Measurements from ENCODE around the gene AFG1L.
"Not testable (repeated sequence)": the region's sequence is repeated elsewhere in the genome, so short reads cannot be mapped to it uniquely, and the experiment has no call there.

Gene AFG1L

DNA sequence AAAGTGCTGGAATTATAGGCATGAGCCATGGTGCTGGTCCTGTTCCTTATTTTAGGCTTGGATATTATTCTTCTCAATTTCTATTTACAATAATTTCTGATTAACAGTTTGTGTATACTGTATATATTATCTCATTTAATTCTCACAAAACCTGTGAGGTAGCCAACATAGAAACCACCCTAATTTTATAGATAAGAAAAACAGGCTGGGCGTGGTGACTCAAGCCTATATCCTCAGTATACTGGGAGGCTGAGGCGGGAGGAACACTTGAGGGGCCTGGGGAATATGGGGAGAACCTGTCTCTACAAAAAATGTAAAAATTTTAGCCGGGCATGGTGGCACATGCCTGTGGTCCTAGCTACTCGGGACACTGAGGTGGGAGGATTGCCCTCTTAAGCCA lies 3.8 kb upstream of the AFG1L start:
- DNase-seq: no peak

DNA sequence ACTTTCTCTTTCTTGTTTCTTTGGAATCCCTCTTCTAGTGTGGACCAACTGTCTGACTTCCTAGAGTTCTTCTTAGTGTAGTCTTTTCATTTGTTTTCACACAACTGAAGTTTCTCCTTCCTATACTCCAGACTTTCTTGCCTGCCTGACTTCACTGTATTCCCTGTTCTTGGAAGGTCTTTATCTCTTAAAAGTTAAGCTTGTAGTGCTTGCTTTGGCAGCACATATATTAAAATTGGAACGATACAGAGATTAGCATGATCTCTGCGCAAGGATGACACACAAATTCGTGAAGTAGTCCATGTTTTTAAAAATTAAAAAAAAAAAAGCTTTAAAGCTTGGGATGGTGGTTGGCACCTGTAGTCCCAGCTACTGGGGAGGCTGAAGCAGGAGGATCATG lies 2.3 kb upstream of the AFG1L start:
- DNase-seq: not testable (repeated sequence)

DNA sequence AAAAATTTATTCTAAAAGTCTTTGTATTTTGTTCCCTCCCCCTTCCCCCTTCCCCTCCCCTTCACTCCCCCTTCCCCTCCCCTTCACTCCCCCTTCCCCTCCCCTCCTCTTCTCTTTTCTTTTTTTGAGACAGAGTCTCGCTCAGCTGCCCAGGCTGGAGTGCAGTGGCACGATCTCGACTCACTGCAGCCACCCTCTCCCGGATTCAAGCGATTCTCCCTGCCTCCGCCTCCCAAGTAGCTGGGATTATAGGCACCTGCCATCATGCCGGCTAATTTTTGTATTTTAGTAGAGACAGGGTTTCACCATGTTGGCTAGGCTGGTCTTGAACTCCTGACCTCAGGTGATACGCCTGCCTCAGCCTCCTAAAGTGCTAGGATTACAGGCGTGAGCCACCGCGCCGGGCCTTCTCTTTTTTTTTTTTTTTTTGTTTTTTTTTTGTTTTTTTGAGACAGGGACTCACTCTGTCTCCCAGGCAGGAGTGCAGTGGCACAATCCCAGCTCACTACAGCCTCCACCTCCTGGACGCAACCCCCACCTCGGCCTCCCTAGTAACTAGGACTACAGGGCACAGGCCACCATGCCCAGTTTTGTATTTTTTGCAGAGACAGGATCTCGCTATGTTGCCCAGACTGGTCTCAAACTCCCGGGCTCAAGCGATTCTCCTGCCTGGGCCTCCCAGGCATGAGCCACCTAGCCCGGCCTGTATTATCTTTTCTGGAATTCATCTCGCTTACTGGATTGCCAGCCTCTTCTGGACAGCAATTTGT lies 1.1 kb upstream of the AFG1L start:
- DNase-seq: peak; percentile 5

GRCh38 chr6:108294297-108294726 lies 542 bp upstream of the AFG1L start:
- DNase-seq: no peak

DNA sequence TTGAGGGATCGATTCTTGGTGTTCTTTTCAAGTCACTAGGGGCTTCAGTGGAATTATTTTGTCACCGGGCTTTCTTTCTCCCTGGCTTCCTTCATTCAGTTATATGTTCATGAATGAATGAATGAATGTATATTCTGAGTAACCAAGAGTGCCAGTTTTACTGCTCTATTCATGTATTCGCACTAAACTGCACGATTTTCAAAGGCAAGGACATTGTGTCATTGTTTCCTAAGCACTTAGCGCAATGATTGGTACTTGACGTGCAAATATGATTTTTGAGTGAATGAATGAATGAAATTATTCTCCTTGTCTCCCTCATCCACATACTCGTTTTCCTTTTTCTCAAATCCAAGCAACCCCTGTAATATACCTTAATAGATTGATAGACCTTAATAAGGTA lies 822 bp downstream of the AFG1L start:
- DNase-seq: peak; percentile 3

DNA sequence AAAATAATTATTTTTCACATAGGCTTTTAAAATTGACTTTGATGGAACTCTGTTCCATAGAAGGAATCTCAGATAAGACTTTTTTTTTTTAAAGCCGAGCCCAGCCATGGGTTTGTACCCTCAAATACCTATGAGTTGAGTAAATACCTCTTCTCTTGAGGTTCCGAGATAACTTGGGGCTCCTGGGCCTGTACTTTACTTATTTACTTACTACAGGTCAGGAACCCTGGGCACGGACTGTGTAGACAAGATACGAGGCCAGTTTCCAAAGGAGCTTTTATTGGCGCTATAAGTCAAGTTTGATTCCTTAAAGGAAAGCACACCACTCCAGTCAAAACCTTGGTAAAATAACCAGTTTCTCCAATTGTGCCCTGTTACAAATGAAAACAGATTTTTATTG lies 7.5 kb downstream of the AFG1L start:
- no peak for DNase-seq

DNA sequence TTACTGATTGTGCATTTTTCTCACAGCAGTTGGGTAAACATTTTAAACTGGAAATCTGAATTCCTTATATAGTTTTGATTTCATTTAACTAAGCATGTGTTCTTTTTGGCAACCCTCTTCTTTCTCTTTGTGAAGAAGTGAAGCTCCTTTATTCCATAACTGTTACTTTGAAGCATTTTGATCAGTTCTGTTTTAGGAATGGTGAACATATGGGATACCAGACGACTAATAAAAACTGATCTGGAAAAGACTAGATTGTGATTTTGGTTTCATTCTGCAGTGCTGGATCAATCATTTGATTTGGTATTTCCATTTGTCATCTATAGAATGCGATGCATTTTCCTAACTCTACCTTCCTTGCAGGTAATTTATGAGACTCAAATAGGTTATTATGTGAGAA lies 9.8 kb downstream of the AFG1L start:
- DNase-seq: no peak

DNA sequence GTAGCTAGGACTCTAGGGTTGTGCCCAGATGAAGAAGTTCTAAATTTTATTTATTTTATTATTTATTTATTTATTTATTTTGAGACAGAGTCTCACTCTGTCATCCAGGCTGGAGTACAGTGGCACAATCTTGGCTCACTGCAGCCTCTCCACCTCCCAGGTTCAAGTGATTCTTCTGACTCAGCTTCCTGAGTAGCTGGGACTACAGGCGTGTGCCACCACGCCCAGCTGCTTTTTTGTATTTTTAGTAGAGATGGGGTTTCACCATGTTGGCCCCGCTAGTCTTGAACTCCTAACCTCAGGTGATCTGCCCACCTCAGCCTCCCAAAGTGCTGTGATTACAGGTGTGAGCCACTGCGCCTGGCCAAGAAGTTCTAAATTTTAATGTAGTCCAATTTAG lies 13.8 kb downstream of the AFG1L start:
- DNase-seq: not testable (repeated sequence)

GRCh38 chr6:108309844-108310243 lies 15.0 kb downstream of the AFG1L start:
- DNase-seq: no peak

DNA sequence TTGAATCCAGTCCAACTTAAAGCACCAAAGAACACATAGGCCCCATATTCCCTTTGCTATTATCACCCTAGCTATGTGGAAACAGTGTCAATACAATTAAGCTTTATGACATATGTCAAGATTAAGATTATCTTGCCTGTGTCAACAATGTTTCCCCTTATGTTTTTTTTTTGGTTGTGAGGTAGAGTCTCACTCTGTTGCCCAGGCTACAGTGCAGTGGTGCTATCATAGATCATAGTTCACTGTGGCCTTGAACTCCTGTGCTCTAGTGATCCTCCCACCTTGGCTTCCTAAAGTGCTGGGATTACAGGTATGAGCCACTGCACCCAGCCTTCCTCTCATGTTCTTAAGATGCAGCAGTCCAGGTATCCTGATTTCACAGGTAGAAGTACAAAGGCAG lies 17.8 kb downstream of the AFG1L start:
- no peak for DNase-seq

- no peak for DNase-seq
Observed at GRCh38 chr6:108321253-108321747, 26.4 kb downstream of the AFG1L start.

DNA sequence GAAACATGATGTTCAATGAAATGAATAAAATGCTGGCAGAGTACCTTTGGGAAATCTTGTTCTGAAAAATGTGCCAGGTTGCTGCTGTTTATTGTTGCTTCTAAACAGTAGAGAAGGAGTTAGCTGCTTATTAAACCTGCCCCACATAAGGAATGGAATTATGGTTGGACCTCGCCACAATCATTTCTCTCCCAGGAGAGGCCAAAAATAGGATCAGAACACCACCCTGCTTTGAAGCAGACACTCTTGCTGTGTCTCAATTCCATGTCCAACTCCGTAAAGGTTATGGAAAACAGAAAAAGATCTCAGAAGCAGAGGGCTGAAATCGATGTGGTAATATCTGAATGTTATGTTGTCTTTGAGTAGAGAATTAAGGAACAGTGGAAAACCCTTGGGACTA lies 27.9 kb downstream of the AFG1L start:
- no peak for DNase-seq

- no peak for DNase-seq
Observed at GRCh38 chr6:108323710-108324466, 29.0 kb downstream of the AFG1L start.

GRCh38 chr6:108330221-108330785 lies 35.4 kb downstream of the AFG1L start:
- not testable (repeated sequence) for DNase-seq

GRCh38 chr6:108330806-108331205 lies 36.0 kb downstream of the AFG1L start:
- no peak for DNase-seq

DNA sequence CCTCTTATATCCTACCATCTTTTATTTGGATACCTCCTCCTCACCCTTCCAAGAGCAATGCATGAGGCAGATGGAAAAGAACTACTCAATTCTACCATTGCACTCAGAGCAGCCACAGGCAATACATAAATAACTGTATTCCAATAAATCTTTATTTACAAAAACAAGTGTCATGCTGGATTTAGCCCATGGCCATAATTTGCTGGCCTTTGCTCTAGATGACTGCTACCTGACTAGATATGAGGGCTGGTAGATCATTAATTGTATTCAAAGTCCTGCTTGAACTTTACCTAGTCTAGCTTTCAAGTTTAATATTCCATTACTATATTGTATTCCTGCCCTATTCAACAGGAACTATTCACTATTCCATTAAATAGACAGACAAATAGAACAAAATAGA lies 37.1 kb downstream of the AFG1L start:
- no peak for DNase-seq

DNA sequence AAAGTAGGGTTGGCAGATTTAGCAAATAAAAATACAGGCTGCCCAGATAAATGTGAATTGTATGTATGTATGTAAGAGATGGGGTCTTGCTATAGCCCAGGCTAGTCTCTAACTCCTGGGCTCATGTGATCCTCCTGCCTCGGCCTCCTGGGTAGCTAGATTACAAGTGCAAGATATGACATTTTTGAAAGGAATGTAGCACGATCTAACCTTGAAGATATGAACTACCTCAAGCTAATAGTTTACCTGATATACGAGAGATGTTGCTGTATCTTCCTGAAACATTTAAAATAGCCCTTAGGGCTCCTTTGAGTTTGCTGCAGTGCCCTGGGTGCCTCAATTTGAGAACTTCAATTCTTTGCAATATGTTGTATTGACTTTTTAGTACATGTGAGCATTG lies 42.1 kb downstream of the AFG1L start:
- DNase-seq: no peak

- DNase-seq: no peak
Observed at GRCh38 chr6:108337721-108338120, 42.9 kb downstream of the AFG1L start.

DNA sequence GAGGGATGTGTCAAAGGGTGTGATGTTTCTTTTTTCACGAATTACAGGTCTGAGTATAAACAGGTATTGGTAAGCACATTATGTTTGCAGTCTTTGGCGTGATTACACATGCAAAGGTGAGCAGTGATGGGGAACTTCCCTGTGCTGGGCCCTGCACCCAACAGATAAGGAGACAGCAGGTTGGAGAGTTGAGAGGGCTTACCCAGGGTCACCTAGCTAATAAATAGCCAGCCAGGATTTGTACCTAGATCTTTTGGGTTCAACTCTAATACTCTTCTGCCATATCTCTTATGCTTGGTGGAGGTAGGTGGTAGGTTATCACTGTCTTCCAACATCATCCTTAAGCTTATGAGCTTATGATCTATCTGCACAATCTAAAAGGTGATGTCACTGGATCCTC lies 46.5 kb downstream of the AFG1L start:
- no peak for DNase-seq

GRCh38 chr6:108343894-108344293 lies 49.0 kb downstream of the AFG1L start:
- DNase-seq: no peak

- no peak for DNase-seq
Observed at GRCh38 chr6:108348655-108349349, 53.9 kb downstream of the AFG1L start.

GRCh38 chr6:108350528-108350927 lies 55.7 kb downstream of the AFG1L start:
- no peak for DNase-seq

DNA sequence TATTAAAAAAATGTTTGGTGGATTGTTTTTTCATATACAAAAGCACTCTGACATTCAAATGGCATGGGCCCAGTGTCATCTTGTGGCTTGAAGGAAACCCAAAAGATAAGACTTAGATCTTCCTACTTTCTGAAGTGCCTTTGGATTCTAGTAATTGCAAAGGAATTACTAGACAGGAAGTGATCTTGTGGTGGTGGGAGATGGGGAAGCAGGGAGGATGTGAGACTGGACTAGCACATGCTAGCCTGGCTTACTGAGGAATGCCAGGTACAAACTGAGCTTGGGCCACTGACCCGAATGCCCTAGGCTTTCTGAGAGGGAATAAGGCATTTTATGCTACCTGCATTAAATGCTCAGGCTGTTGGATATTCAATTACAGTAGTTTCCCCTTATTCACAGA lies 59.0 kb downstream of the AFG1L start:
- no peak for DNase-seq

Measured in NCI-H1436 (cell line).